GM12865 (cell line): ENCODE data around the gene NOD1.
"Not testable (repeated sequence)": the region's sequence is repeated elsewhere in the genome, so short reads cannot be mapped to it uniquely, and the experiment has no call there.

Experiments
- DNase-seq: peaks from one replicate; pipeline ENCODE4 v3.0.0; 2010; ENCODE audit warnings: low read depth
- H3K4me3 ChIP-seq: 2 replicates; pipeline ENCODE4 v1.5.1; 2011; ENCODE audit warnings: mild to moderate bottlenecking, low read depth, low read length, control low read depth
- CTCF ChIP-seq: IDR thresholded peaks from 2 replicates; pipeline ENCODE4 v1.5.1; 2011; ENCODE audit warnings: low read length, control low read depth, low read depth, inconsistent platforms; ENCODE audit not compliant: insufficient read depth; ENCODE audit errors: missing control alignments

NOD1 gene

GRCh38 chr7:30420662-30421061 lies 57.9 kb downstream of the NOD1 start:
- no peak for TF ChIP-seq CTCF
- no peak for DNase-seq
- no peak overlapping the region for H3K4me3 ChIP-seq

GRCh38 chr7:30420080-30420479 lies 58.5 kb downstream of the NOD1 start:
- not testable (repeated sequence) for H3K4me3 ChIP-seq, DNase-seq

- H3K4me3 ChIP-seq: no peak overlapping the region
- TF ChIP-seq CTCF: no peak
- no peak for DNase-seq
Measured at GRCh38 chr7:30413864-30414263, 64.7 kb downstream of the NOD1 start.

- peak; percentile 52 for TF ChIP-seq CTCF
- H3K4me3 ChIP-seq: no peak overlapping the region
- peak; percentile 71 for DNase-seq
Measured at GRCh38 chr7:30412782-30413504, 65.6 kb downstream of the NOD1 start.

GRCh38 chr7:30411897-30412296 lies 66.7 kb downstream of the NOD1 start:
- no peak overlapping the region for H3K4me3 ChIP-seq
- DNase-seq: no peak
- no peak for TF ChIP-seq CTCF

GRCh38 chr7:30411173-30411572 lies 67.4 kb downstream of the NOD1 start:
- TF ChIP-seq CTCF: no peak
- no peak for DNase-seq
- H3K4me3 ChIP-seq: no peak overlapping the region

GRCh38 chr7:30406664-30407425 lies 71.7 kb downstream of the NOD1 start:
- no peak for DNase-seq
- H3K4me3 ChIP-seq: no peak overlapping the region
- TF ChIP-seq CTCF: no peak
